Melanocyte of skin (primary cell): Measurements from ENCODE around the gene ST3GAL4. TPM values are rescaled to one million over a fixed set of nuclear protein-coding genes. Genes with fewer than 3 reads are reported as not detected.

ENCODE experiments used
- small RNA-seq, 2 donors: library from RNA; depleted of rRNA; stranded (forward); fragments of <200 nt; gene quantifications; one replicate each; pipeline ENCODE3, GENCODE V24; 2012
- total RNA-seq, 2 donors: library from RNA; depleted of rRNA; stranded (reverse); fragments of >200 nt; gene quantifications; 2 replicates each; pipeline ENCODE4 v1.2.3, GENCODE V29; 2012

ST3GAL4 gene, protein sequence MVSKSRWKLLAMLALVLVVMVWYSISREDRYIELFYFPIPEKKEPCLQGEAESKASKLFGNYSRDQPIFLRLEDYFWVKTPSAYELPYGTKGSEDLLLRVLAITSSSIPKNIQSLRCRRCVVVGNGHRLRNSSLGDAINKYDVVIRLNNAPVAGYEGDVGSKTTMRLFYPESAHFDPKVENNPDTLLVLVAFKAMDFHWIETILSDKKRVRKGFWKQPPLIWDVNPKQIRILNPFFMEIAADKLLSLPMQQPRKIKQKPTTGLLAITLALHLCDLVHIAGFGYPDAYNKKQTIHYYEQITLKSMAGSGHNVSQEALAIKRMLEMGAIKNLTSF
- 100 to 1,000 TPM; 167 to 202 TPM for total RNA-seq

DNA sequence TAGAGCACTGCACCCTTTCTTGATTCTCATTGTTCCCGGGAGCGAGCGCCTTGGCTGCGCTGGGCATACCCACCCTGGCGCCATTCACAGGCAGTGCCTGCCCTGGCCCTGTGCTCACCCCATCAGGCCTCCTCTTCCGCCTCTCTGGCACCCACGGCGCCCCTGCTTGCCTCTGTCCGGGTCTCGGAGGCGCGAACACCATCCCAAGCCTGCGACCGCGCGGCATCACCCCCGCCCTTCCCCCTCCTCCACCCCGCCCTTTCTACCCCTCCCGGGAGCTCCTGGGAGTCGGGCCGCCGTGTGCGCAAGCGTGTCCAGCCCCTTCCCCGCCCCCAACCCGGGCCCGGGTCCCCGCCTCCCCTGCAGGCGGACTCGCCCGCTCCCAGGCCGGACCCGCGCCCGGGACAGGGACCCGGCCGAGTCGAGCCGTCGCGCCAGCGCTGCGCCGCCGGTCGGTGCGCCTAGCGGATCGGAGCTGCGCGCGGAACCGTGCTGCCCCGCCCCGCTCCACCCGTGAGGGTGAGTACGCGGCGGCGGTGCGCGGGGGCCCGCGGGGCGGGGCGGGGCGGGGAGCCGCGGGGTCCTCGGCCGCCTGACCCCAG is at the start of gene ST3GAL4:
TSS of gene ST3GAL4 (plus strand) at position 363 of the 602 bp plus-strand sequence. CDS start 50,470 bp downstream, outside the sequence.

Small RNA genes lying within 50 kb of the gene (small RNA-seq; reads per million reads assigned to genes)
- gene AP001318.3: 0 to 0.17 reads per million in 2 donors

Other genes starting within 250 kb of the ST3GAL4 start
- 10 to 100 TPM; 15.8 to 33.6 TPM for gene RPUSD4, start 144.0 kb upstream of the ST3GAL4 start, total RNA-seq
- gene FAM118B, start 143.9 kb upstream of the ST3GAL4 start, total RNA-seq: 10 to 100 TPM; 27.5 to 40.0 TPM
- gene SRPRA, start 86.8 kb upstream of the ST3GAL4 start, total RNA-seq: 10 to 100 TPM; 85.0 to 90.6 TPM
- 10 to 100 TPM; 18.2 to 22.3 TPM for gene FOXRED1, start 86.5 kb upstream of the ST3GAL4 start, total RNA-seq
- gene TIRAP, start 72.6 kb upstream of the ST3GAL4 start, total RNA-seq: 1 to 10 TPM; 5.2 to 5.3 TPM
- 10 to 100 TPM; 24.4 to 39.6 TPM for gene DCPS, start 51.6 kb upstream of the ST3GAL4 start, total RNA-seq